ENCODE data around the gene MAPK8IP1.

Gene MAPK8IP1

GRCh38 chr11:45945397-45945999 lies 60.0 kb downstream of the MAPK8IP1 start:
- DNase-seq (ENCODE audit: low read depth) = no peak

DNA sequence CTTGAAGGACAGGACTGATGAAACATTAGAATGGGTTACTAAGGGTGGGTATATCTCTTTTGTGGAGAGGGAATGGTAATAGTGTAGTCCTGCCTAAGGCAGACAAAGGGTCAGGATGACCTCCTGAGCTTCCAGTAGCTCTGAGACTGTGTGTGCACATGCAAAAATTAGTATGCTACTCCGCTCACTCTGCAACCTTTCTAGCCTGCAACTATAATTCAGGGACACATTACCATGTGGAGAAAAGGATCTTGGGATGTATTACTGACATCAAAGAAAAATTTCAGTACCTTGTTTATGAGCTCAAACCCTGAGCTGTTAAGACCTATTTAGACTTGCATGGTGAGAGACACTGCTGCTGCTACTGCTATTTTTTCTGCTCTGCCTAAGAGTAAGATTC lies 62.4 kb downstream of the MAPK8IP1 start:
- DNase-seq (ENCODE audit: low read depth) = no peak

- DNase-seq (ENCODE audit: low read depth) = no peak
These were observed 62.9 kb downstream of the MAPK8IP1 start for GRCh38 chr11:45948356-45948755.

- no peak for DNase-seq (ENCODE audit: low read depth)
These were observed 64.5 kb downstream of the MAPK8IP1 start for GRCh38 chr11:45949992-45950407.

Measured in stimulated activated CD8-positive, alpha-beta memory T cell treated with anti-CD3 and anti-CD28 coated beads, Interleukin-12 subunit alpha, Interleukin-12 subunit beta, amount 100 ng/mL, for 1 hour (primary cell).